ENCODE data around the gene SUV39H2. TPM values are rescaled to one million over a fixed set of nuclear protein-coding genes. Genes with fewer than 3 reads are reported as not detected.
"Not testable (repeated sequence)": the region's sequence is repeated elsewhere in the genome, so short reads cannot be mapped to it uniquely, and the experiment has no call there.

The SUV39H2 gene
- total and polyA plus RNA-seq, 2 donors: 4.2 to 16.4 TPM

DNA sequence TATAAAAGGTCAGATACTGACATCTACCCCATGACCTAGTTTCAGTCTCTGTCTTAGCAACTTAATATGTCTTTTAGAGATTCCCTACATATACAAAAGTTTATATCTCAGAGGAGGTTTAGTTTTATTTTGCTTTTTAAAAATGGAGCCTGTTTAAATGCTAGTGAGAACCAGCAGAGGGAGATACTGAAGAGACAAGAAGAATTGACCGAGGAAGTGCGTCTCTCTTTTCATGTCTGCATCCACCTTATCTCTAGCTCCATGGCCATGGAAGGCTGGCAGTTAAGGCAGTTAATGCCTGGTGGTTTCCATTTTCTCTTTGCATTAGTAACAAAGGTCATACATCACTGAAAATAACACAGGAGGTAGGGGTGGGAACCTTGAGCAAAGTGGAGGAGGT lies 10.7 kb downstream of the SUV39H2 start:
- H3K27ac ChIP-seq (ENCODE audit: low read depth in 1 of 2, low read length in 1 of 2): no peak overlapping the region
- H3K36me3 ChIP-seq (ENCODE audit: control insufficient read depth in 2 of 2, insufficient read depth in 2 of 2, low read length in 1 of 2): peaks cover 3 to 13% of the 10 kb centered on the region in 2 donors
- H3K9me3 ChIP-seq (ENCODE audit: control insufficient read depth in 2 of 2, insufficient read depth in 1 of 2, low read length in 1 of 2): no peaks in the 10 kb centered on the region
- no peaks in the 10 kb centered on the region for H3K4me1 ChIP-seq (ENCODE audit: control insufficient read depth in 2 of 2, insufficient read depth in 2 of 2, low read length in 2 of 2)
- no peaks in the 10 kb centered on the region for H3K27me3 ChIP-seq (ENCODE audit: control insufficient read depth in 2 of 2, insufficient read depth in 1 of 2, low read length in 1 of 2)
- no peak overlapping the region for H3K4me3 ChIP-seq (ENCODE audit: low read length in 2 of 2)
- DNase-seq (ENCODE audit: low read depth in 6 of 9, low spot score in 9 of 9): peak in 2 of 9 donors; percentile 4 to 28
- 93% methylated on average over 2 of the region's 2 CpGs for WGBS

DNA sequence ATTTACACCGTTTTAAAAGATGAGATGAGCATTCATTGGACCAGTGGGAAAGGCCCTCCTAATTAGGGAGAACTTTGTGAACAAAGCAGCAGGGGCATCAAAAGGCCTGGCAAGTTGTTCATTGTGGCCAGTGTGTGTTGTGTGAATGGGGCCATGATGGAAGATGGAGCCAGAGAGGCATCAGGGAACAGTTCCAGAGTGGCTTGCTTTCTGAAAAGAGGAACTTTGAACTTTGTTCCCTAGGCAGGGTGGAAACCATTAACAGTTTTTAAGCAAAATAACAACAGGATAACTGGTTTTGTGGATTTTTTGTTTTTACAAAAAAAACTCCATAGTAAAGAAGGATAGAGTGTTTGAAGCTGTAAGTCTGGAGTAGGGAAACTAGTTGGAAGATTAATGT lies 12.5 kb downstream of the SUV39H2 start:
- Histone ChIP-seq H3K36me3 (ENCODE audit: control insufficient read depth in 2 of 2, insufficient read depth in 2 of 2, low read length in 1 of 2) (peaks cover 5 to 9% of the 10 kb centered on the region in 2 donors), H3K4me3 (ENCODE audit: low read length in 2 of 2) (no peak overlapping the region), H3K4me1 (ENCODE audit: control insufficient read depth in 2 of 2, insufficient read depth in 2 of 2, low read length in 2 of 2) (no peaks in the 10 kb centered on the region), H3K9me3 (ENCODE audit: control insufficient read depth in 2 of 2, insufficient read depth in 1 of 2, low read length in 1 of 2) (no peaks in the 10 kb centered on the region), H3K27me3 (ENCODE audit: control insufficient read depth in 2 of 2, insufficient read depth in 1 of 2, low read length in 1 of 2) (no peaks in the 10 kb centered on the region), H3K27ac (ENCODE audit: low read depth in 1 of 2, low read length in 1 of 2) (no peak overlapping the region)
- DNase-seq (ENCODE audit: low read depth in 6 of 9, low spot score in 9 of 9): no peak
- WGBS: 95% methylated on average over 1 of the region's 1 CpG

DNA sequence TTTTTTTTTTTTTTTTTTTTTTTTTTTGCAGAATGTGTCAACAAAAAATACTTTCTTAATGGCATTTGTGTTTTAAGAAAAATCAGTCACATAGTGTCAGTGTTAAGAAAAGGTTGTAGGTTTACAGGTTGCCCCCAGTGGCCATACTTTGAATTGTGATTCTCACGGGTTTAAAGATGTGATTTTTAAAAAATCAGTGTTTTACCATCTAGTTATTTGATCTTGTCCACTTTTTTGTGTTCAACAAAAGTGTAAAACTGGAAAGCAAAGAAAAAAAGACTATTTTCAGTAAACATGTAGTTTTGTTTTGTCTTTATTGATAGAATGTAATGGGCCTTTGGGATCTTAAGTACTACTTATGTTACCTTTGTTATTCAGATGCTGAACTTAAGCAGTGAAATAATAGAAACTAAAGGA lies 25.7 kb downstream of the SUV39H2 start:
- Histone ChIP-seq H3K9me3 (ENCODE audit: control insufficient read depth in 2 of 2, insufficient read depth in 1 of 2, low read length in 1 of 2) (peaks cover 2 to 4% of the 10 kb centered on the region in 2 donors), H3K27me3 (ENCODE audit: control insufficient read depth in 2 of 2, insufficient read depth in 1 of 2, low read length in 1 of 2) (no peaks in the 10 kb centered on the region), H3K27ac (ENCODE audit: low read depth in 1 of 2, low read length in 1 of 2) (no peak overlapping the region), H3K36me3 (ENCODE audit: control insufficient read depth in 2 of 2, insufficient read depth in 2 of 2, low read length in 1 of 2) (peaks cover 14 to 54% of the 10 kb centered on the region in 2 donors), H3K4me3 (ENCODE audit: low read length in 2 of 2) (no peak overlapping the region), H3K4me1 (ENCODE audit: control insufficient read depth in 2 of 2, insufficient read depth in 2 of 2, low read length in 2 of 2) (no peaks in the 10 kb centered on the region)
- DNase-seq (ENCODE audit: low read depth in 6 of 9, low spot score in 9 of 9): peak in 3 of 9 donors; percentile 14 to 50 (median 26)
- 59% methylated on average over 1 of the region's 1 CpG for WGBS

DNA sequence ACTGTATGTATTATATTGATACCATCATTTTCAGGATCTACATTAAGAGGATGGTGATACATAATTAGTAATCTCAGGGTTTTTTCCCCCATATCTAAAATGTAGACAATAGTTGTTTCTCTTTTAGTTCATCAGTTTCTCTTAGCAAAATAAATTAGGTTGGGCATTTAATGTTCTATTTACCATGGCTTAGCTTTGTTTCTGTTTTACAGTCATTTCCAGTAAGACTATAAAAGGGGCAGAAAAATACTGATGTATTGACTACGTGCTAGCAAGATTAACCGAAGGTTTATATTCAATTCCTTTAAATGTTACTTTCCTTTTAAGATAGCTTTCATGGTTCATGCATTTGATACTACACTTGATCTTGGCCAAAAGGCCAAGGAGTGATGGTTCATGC lies 26.2 kb downstream of the SUV39H2 start:
- Histone ChIP-seq H3K27me3 (ENCODE audit: control insufficient read depth in 2 of 2, insufficient read depth in 1 of 2, low read length in 1 of 2) (no peaks in the 10 kb centered on the region), H3K9me3 (ENCODE audit: control insufficient read depth in 2 of 2, insufficient read depth in 1 of 2, low read length in 1 of 2) (peaks cover 2 to 4% of the 10 kb centered on the region in 2 donors), H3K36me3 (ENCODE audit: control insufficient read depth in 2 of 2, insufficient read depth in 2 of 2, low read length in 1 of 2) (peaks cover 14 to 56% of the 10 kb centered on the region in 2 donors), H3K4me1 (ENCODE audit: control insufficient read depth in 2 of 2, insufficient read depth in 2 of 2, low read length in 2 of 2) (no peaks in the 10 kb centered on the region), H3K4me3 (ENCODE audit: low read length in 2 of 2) (no peak overlapping the region), H3K27ac (ENCODE audit: low read depth in 1 of 2, low read length in 1 of 2) (no peak overlapping the region)
- DNase-seq (ENCODE audit: low read depth in 6 of 9, low spot score in 9 of 9): no peak
- 98% methylated on average over 2 of the region's 2 CpGs for WGBS

DNA sequence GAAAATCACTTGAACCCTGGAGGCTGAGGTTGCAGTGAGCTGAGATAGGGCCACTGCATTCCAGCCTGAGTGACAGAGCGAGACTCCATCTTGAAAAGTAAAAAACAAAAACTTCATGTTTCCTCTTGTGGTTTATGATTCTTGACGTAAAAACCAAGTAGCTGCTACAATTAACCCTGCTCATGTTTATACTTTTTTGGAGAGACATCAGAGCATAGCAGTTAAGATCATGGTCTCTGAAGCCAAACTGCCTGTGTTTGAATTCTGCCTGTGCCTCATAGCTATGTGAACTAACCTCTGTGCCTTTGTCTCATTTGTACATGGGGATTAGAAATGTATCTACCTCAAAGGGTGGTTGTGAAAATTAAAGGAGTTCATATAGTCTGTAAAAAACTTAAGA lies 27.2 kb downstream of the SUV39H2 start:
- 73% methylated on average over 2 of the region's 2 CpGs for WGBS
- DNase-seq (ENCODE audit: low read depth in 6 of 9, low spot score in 9 of 9): peak in 3 of 9 donors; percentile 4 to 23 (median 8)
- Histone ChIP-seq H3K4me1 (ENCODE audit: control insufficient read depth in 2 of 2, insufficient read depth in 2 of 2, low read length in 2 of 2) (no peaks in the 10 kb centered on the region), H3K4me3 (ENCODE audit: low read length in 2 of 2) (no peak overlapping the region), H3K27me3 (ENCODE audit: control insufficient read depth in 2 of 2, insufficient read depth in 1 of 2, low read length in 1 of 2) (no peaks in the 10 kb centered on the region), H3K27ac (ENCODE audit: low read depth in 1 of 2, low read length in 1 of 2) (no peak overlapping the region), H3K9me3 (ENCODE audit: control insufficient read depth in 2 of 2, insufficient read depth in 1 of 2, low read length in 1 of 2) (peaks cover 2 to 4% of the 10 kb centered on the region in 2 donors), H3K36me3 (ENCODE audit: control insufficient read depth in 2 of 2, insufficient read depth in 2 of 2, low read length in 1 of 2) (peaks cover 20 to 62% of the 10 kb centered on the region in 2 donors)

GRCh38 chr10:14906765-14907164 lies 28.1 kb downstream of the SUV39H2 start:
- 100% methylated on average over 2 of the region's 2 CpGs for WGBS
- no peaks in the 10 kb centered on the region for H3K27me3 ChIP-seq (ENCODE audit: control insufficient read depth in 2 of 2, insufficient read depth in 1 of 2, low read length in 1 of 2)
- H3K4me1 ChIP-seq (ENCODE audit: control insufficient read depth in 2 of 2, insufficient read depth in 2 of 2, low read length in 2 of 2): no peaks in the 10 kb centered on the region
- no peak for DNase-seq (ENCODE audit: low read depth in 6 of 9, low spot score in 9 of 9)
- H3K36me3 ChIP-seq (ENCODE audit: control insufficient read depth in 2 of 2, insufficient read depth in 2 of 2, low read length in 1 of 2): peaks cover 22 to 62% of the 10 kb centered on the region in 2 donors
- H3K9me3 ChIP-seq (ENCODE audit: control insufficient read depth in 2 of 2, insufficient read depth in 1 of 2, low read length in 1 of 2): peaks cover 2 to 4% of the 10 kb centered on the region in 2 donors
- no peak overlapping the region for H3K27ac ChIP-seq (ENCODE audit: low read depth in 1 of 2, low read length in 1 of 2)
- no peak overlapping the region for H3K4me3 ChIP-seq (ENCODE audit: low read length in 2 of 2)

GRCh38 chr10:14907591-14907990 lies 28.9 kb downstream of the SUV39H2 start:
- 99% methylated on average over 4 of the region's 4 CpGs for WGBS
- peaks cover 26 to 69% of the 10 kb centered on the region in 2 donors for H3K36me3 ChIP-seq (ENCODE audit: control insufficient read depth in 2 of 2, insufficient read depth in 2 of 2, low read length in 1 of 2)
- not testable (repeated sequence) for H3K4me3 ChIP-seq (ENCODE audit: low read length in 2 of 2); H3K27ac ChIP-seq (ENCODE audit: low read depth in 1 of 2, low read length in 1 of 2); H3K4me1 ChIP-seq (ENCODE audit: control insufficient read depth in 2 of 2, insufficient read depth in 2 of 2, low read length in 2 of 2); DNase-seq (ENCODE audit: low read depth in 6 of 9, low spot score in 9 of 9); H3K27me3 ChIP-seq (ENCODE audit: control insufficient read depth in 2 of 2, insufficient read depth in 1 of 2, low read length in 1 of 2); H3K9me3 ChIP-seq (ENCODE audit: control insufficient read depth in 2 of 2, insufficient read depth in 1 of 2, low read length in 1 of 2)

DNA sequence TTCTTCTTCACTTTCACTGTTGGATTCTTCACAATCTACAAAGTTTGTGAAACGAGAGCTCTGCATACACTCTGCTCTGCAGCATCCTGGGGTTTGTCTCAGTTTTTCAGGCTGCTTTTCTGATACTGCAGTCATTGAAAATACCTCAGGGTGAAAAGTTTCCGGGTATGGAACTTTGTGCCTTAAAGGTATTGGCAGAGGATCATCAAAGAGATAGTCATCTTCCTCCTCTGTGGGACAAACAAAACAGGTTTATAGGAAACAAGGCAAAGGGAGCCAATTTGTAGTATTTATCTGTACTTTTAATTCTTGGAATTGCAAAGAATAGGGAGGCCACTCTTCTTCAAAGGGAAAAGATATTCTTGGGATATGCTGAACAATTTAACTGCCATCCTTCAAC lies 30.4 kb downstream of the SUV39H2 start:
- peaks cover 26 to 78% of the 10 kb centered on the region in 2 donors for H3K36me3 ChIP-seq (ENCODE audit: control insufficient read depth in 2 of 2, insufficient read depth in 2 of 2, low read length in 1 of 2)
- no peak for DNase-seq (ENCODE audit: low read depth in 6 of 9, low spot score in 9 of 9)
- WGBS: over 99% methylated on average over 2 of the region's 2 CpGs

GRCh38 chr10:14910953-14911352 lies 32.3 kb downstream of the SUV39H2 start:
- no peak for DNase-seq (ENCODE audit: low read depth in 6 of 9, low spot score in 9 of 9)
- Histone ChIP-seq H3K36me3 (ENCODE audit: control insufficient read depth in 2 of 2, insufficient read depth in 2 of 2, low read length in 1 of 2) (peaks cover 26 to 81% of the 10 kb centered on the region in 2 donors), H3K4me3 (ENCODE audit: low read length in 2 of 2) (no peak overlapping the region), H3K27ac (ENCODE audit: low read depth in 1 of 2, low read length in 1 of 2) (no peak overlapping the region), H3K4me1 (ENCODE audit: control insufficient read depth in 2 of 2, insufficient read depth in 2 of 2, low read length in 2 of 2) (no peaks in the 10 kb centered on the region), H3K27me3 (ENCODE audit: control insufficient read depth in 2 of 2, insufficient read depth in 1 of 2, low read length in 1 of 2) (no peaks in the 10 kb centered on the region), H3K9me3 (ENCODE audit: control insufficient read depth in 2 of 2, insufficient read depth in 1 of 2, low read length in 1 of 2) (peaks cover 2 to 4% of the 10 kb centered on the region in 2 donors)
- WGBS: 95% methylated on average over 4 of the region's 4 CpGs

More for the DNA sequence above, 30.4 kb downstream of the SUV39H2 start:
- Histone ChIP-seq H3K4me1 (ENCODE audit: control insufficient read depth in 2 of 2, insufficient read depth in 2 of 2, low read length in 2 of 2) (no peaks in the 10 kb centered on the region), H3K27me3 (ENCODE audit: control insufficient read depth in 2 of 2, insufficient read depth in 1 of 2, low read length in 1 of 2) (no peaks in the 10 kb centered on the region), H3K27ac (ENCODE audit: low read depth in 1 of 2, low read length in 1 of 2) (no peak overlapping the region), H3K9me3 (ENCODE audit: control insufficient read depth in 2 of 2, insufficient read depth in 1 of 2, low read length in 1 of 2) (peaks cover 2 to 4% of the 10 kb centered on the region in 2 donors), H3K4me3 (ENCODE audit: low read length in 2 of 2) (no peak overlapping the region)
